NK-92 (cell line): Measurements from ENCODE around the gene EPHX1.
"Not testable (repeated sequence)": the region's sequence is repeated elsewhere in the genome, so short reads cannot be mapped to it uniquely, and the experiment has no call there.

Experiments used
- DNase-seq: peaks from one replicate; lab custom pipeline; 2025; ENCODE audit not compliant: unreplicated experiment; lab: John Stamatoyannopoulos, UW

The EPHX1 gene

GRCh38 chr1:225880222-225880588 lies 70.3 kb downstream of the EPHX1 start:
- no peak for DNase-seq

GRCh38 chr1:225880636-225881035 lies 70.7 kb downstream of the EPHX1 start:
- DNase-seq = no peak

- no peak for DNase-seq
These were observed 71.4 kb downstream of the EPHX1 start for GRCh38 chr1:225881081-225881958.

- no peak for DNase-seq
These were observed 72.2 kb downstream of the EPHX1 start, which contains the start of gene TMEM63A for GRCh38 chr1:225881959-225882693. TMEM63A (minus strand) TSS chr1:225882380; CDS start chr1:225877580, 4,800 bp downstream.

- no peak for DNase-seq
These were observed 73.0 kb downstream of the EPHX1 start for GRCh38 chr1:225882694-225883615.

GRCh38 chr1:225883616-225884265 lies 73.8 kb downstream of the EPHX1 start:
- no peak for DNase-seq

- DNase-seq = no peak
These were observed 75.4 kb downstream of the EPHX1 start for GRCh38 chr1:225885336-225885735.

GRCh38 chr1:225886159-225887029 lies 76.5 kb downstream of the EPHX1 start:
- no peak for DNase-seq

GRCh38 chr1:225887030-225887314 lies 77.0 kb downstream of the EPHX1 start:
- DNase-seq = no peak

- not testable (repeated sequence) for DNase-seq
These were observed 77.8 kb downstream of the EPHX1 start for GRCh38 chr1:225887554-225888288.

GRCh38 chr1:225888289-225888897 lies 78.5 kb downstream of the EPHX1 start:
- DNase-seq = no peak

- DNase-seq = no peak
These were observed 79.1 kb downstream of the EPHX1 start, which contains the start of gene LEFTY1 for GRCh38 chr1:225888898-225889601. LEFTY1 (minus strand) TSS chr1:225889146; CDS start chr1:225889066, 80 bp downstream.

GRCh38 chr1:225889743-225890142 lies 79.8 kb downstream of the EPHX1 start:
- DNase-seq = no peak

- no peak for DNase-seq
These were observed 80.7 kb downstream of the EPHX1 start for GRCh38 chr1:225890346-225891228.

GRCh38 chr1:225891229-225891972 lies 81.5 kb downstream of the EPHX1 start:
- no peak for DNase-seq

- no peak for DNase-seq
These were observed 82.4 kb downstream of the EPHX1 start for GRCh38 chr1:225892307-225892706.
